ENCODE data around the gene BCL7A.

Gene BCL7A

DNA sequence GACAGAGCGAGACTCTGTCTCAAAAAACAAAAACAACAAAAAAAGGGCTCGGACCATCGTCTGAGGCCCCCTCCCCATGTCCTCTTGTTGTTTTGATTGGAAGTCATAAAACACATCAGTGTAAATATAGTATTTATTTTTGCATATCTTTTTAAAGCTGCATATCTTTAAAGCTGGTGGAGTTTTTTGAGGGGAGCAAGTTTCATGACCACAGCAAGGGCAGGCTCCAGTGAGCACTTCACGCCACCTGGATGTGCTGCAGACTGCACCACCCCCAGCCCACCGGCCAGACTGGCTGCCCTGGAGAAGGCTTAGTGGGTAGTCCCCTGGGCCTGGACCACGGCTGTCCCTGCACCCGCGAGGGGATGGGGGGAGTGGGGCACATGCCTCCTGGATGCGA lies 11.9 kb upstream of the BCL7A start:
- TF ChIP-seq, protein P1, sequence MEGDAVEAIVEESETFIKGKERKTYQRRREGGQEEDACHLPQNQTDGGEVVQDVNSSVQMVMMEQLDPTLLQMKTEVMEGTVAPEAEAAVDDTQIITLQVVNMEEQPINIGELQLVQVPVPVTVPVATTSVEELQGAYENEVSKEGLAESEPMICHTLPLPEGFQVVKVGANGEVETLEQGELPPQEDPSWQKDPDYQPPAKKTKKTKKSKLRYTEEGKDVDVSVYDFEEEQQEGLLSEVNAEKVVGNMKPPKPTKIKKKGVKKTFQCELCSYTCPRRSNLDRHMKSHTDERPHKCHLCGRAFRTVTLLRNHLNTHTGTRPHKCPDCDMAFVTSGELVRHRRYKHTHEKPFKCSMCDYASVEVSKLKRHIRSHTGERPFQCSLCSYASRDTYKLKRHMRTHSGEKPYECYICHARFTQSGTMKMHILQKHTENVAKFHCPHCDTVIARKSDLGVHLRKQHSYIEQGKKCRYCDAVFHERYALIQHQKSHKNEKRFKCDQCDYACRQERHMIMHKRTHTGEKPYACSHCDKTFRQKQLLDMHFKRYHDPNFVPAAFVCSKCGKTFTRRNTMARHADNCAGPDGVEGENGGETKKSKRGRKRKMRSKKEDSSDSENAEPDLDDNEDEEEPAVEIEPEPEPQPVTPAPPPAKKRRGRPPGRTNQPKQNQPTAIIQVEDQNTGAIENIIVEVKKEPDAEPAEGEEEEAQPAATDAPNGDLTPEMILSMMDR (IDR thresholded peaks at IDR 0.05; ENCODE audit: control extremely low read depth, extremely low read depth, low read depth, missing control alignments) = no peak
- ChIA-PET CTCF (interaction anchor here (1.2 to 1.3 kb wide), 3 partner anchors 14 to 215 kb away, joined by 3 read pairs; no protein-coding TSS in a partner anchor), POLR2A (interaction anchor here (0.5 to 0.6 kb wide), 2 partner anchors 18 to 1427 kb away, joined by 3 to 4 read pairs; no protein-coding TSS in a partner anchor)
- no peak for DNase-seq (ENCODE audit: extremely low spot score)

DNA sequence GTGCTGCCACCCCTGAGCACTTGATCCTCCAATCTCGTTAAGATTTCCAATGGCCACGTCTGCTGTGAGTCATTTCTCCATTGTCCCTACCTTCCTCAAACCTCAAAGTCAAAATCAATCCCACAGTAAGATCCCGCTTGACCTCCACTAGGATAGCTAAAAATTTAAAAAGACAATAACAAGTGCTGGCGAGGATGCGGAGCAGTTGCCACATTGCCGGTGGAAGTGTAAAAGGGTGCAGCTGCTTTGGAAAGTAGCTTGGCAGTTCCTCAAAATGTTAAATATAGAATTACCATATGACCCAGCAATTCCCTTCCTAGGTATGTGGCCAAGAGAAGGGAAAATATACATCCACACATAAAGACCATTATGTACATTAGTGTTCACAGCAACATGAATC lies 9.5 kb upstream of the BCL7A start:
- CTCF ChIA-PET = interaction anchor here (1.1 to 1.2 kb wide), 2 partner anchors 16 to 28 kb away, joined by 3 read pairs; no protein-coding TSS in a partner anchor
- POLR2A ChIA-PET = no interaction called here
- TF ChIP-seq, protein P1 (IDR thresholded peaks at IDR 0.05; ENCODE audit: control extremely low read depth, extremely low read depth, low read depth, missing control alignments) = no peak
- no peak for DNase-seq (ENCODE audit: extremely low spot score)

DNA sequence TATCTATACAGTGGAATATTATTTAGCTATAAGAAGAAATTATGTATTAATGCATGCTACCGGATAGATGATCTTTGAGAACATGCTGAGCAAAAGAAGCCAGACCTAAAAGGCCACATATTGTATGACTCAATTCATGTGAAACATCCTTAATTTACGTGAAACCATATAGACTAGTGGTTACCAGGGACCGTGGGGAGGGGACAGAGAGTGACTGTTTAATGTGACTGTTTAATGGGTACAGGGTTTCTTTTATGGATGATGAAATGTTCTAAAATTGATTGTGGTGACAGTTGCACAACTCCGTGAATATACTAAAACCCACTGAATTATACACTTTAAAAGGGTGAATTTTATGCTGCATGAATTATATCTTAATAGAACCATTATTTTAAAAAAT lies 8.5 kb upstream of the BCL7A start:
- TF ChIP-seq, protein P1 (IDR thresholded peaks at IDR 0.05; ENCODE audit: control extremely low read depth, extremely low read depth, low read depth, missing control alignments) = no peak
- DNase-seq (ENCODE audit: extremely low spot score) = no peak
- CTCF ChIA-PET = interaction anchor here (0.9 kb wide), 1 partner anchor 15 kb away, joined by 3 read pairs; no protein-coding TSS in a partner anchor
- POLR2A ChIA-PET = no interaction called here

DNA sequence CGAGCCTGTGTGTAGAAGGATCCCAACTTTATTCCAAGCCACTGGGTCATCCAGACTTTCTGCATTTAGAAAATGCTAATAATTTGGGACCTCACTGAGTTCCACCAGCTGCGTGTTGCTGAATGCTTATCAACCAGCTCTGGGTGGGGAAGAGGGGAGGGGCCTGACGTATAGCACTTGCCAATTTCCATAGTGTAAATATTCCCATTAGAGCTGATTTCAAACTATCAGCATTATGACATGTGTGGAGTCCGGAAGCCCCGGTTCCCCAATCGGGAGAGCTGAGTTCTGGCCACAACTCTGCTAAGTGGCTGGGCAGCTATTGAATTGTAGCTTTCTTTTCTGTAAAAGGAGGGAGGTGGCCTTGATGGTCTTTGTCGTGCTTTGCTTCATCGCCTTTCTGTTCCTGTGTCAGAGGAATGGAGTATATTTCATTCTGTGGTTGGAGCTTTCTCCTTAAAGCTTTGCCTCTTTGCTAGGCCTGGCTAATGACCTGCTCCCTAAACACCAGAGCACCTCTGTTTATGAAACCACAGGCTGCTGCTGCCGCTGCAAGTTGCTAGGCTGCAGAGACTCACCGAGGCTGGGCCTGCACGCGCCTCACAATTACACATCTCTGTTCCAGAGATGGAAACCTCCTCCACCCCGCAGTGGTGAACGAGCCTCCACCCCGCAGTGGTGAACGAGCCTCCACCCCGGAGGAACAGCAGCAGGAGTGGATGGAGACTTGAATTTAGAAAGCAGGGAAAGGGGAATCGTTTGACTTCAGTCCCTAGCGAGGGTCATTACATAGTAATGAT lies 7.7 kb upstream of the BCL7A start:
- POLR2A ChIA-PET = no interaction called here
- TF ChIP-seq, protein P1 (IDR thresholded peaks at IDR 0.05; ENCODE audit: control extremely low read depth, extremely low read depth, low read depth, missing control alignments) = no peak
- DNase-seq (ENCODE audit: extremely low spot score) = no peak
- CTCF ChIA-PET = interaction anchor here (0.9 kb wide), 1 partner anchor 14 kb away, joined by 3 read pairs; no protein-coding TSS in a partner anchor

DNA sequence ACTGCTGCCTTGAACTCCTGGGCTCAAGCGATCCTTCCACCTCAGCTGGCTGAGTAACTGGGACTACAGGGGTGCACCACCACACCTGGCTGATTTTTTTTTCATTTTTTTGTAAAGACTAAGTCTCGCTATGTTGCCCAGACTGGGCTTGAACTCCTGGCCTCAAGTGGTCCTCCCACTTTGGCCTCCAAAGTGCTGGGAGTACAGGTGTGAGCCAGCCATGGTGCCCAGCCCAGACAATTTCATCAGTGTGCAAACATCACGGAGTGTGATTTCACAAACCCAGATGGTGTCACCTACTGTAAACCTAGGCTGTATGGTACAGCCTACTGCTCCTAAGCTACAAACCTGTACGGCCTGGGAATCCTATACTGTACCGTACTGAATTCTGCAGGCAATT lies 6.9 kb upstream of the BCL7A start:
- CTCF ChIA-PET = no interaction called here
- DNase-seq (ENCODE audit: extremely low spot score) = no peak
- TF ChIP-seq, protein P1 (IDR thresholded peaks at IDR 0.05; ENCODE audit: control extremely low read depth, extremely low read depth, low read depth, missing control alignments) = no peak
- POLR2A ChIA-PET = no interaction called here

DNA sequence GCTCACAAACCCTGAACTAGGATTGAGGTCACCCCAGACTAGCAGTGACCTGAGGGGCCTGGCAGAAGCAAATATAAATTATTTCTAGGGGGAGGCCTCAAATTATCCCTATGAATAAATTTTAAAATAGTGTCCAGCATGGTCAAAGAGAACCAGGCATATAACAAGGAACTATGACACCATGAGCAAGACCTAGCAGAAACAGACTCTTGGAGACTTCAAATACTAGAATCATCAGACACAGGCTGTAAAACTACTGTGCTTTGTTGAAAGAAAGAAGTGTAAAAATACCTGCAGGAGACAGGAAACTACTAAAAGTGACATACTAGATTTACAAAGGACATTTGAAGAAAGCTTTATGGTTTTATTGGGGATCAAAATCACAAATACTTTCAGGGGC lies 3.2 kb upstream of the BCL7A start:
- POLR2A ChIA-PET = no interaction called here

More for the DNA sequence above, 3.2 kb upstream of the BCL7A start:
- no peak for DNase-seq (ENCODE audit: extremely low spot score)
- CTCF ChIA-PET = interaction anchor here (0.6 kb wide), 1 partner anchor 447 kb away, joined by 3 read pairs; no protein-coding TSS in a partner anchor
- TF ChIP-seq, protein P1 (IDR thresholded peaks at IDR 0.05; ENCODE audit: control extremely low read depth, extremely low read depth, low read depth, missing control alignments) = no peak
